Midbrain (tissue), 1 donor: ENCODE measurements around the gene TMEM200B.
"Not testable (repeated sequence)": the region's sequence is repeated elsewhere in the genome, so short reads cannot be mapped to it uniquely, and the experiment has no call there.

Experiments used
- DNase-seq: peaks from one replicate; lab custom pipeline; 2025; lab: John Stamatoyannopoulos, UW

Gene TMEM200B

DNA sequence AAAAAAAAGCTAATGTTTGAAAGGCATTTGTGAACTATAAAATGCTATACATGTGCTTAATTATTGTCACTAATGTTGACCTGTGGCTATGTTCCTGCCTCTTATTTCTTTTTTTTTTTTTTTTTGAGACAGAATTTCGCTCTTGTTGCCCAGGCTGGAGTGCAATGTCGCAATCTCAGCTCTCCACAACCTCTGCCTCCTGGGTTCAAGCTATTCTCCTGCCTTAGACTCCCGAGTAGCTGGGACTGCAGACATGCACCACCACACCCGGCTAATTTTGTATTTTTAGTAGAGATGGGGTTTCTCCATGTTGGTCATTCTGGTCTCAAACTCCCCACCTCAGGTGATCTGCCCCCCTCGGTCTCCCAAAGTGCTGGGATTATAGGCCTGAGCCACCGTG lies 15.7 kb downstream of the TMEM200B start:
- not testable (repeated sequence) for DNase-seq

- DNase-seq = no peak
Observed at GRCh38 chr1:29105822-29106221, 17.9 kb downstream of the TMEM200B start.

GRCh38 chr1:29100487-29100886 lies 23.2 kb downstream of the TMEM200B start:
- DNase-seq = no peak

DNA sequence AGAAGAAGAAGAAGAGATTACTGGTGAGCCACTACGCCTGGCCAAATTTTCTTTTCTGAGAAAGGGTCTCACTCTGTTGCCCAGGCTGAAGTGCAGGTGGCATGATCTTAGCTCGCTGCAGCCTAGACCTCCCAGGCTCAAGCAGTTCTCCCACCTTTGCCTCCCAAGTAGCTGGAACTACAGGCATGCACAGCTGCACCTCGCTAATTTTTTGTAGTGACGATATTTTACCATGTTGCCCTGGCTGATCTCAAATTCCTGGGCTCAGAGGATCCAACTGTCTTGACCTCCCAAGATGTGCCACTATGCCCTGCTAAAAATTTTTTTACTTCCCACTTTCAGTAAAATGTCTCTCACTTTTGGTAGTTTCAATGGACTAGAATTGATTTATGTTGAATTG lies 24.4 kb downstream of the TMEM200B start:
- DNase-seq = no peak

DNA sequence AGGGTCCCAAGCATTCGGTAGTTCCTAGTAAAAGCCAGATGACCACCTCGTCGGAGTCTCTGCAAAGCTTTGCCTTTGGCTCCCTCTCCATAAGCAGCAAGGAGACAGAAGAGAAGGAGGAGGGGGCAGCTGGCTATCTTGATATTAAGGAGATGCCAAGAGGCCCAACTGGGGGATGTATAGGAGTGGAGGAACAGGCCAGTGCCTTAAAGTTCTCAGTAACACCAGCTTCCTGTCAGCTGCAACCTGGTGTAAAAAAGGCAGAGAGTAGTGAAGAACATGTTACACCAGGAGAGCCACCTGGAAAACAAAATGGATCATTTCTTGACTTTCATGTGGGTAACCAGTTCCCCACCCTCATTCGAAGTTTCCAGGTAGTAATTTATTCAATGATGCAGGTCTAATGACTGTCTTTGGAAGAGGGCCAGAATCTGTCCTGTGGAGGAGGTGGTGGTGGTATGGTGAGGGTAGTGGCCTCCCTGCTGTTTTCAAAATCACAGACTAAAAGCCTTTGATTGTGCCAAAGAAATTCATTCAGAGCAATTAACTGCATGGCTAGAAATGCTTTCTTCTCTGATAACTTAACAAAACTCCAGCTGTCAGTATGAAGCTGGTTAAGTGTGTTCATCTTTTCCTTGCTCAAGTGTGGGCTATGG lies 27.3 kb downstream of the TMEM200B start:
- DNase-seq = no peak

DNA sequence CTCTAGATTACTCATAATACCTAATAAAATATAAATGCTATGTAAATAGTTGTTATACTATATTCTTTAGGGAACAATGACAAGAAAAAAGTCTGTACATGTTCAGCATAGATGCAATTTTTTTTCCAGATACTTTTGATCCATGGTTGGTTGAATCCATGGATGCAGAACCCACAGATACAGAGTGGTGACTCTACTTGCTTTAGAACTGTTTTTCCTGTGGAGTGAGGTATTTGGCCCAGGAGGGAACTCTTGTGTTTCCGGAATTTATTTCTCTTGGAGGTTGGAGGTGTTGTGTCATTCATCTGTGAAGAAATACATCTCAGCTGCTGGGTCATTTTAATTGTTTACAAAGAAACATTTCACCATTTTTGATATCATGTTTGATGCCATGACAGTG lies 28.7 kb downstream of the TMEM200B start:
- no peak for DNase-seq

DNA sequence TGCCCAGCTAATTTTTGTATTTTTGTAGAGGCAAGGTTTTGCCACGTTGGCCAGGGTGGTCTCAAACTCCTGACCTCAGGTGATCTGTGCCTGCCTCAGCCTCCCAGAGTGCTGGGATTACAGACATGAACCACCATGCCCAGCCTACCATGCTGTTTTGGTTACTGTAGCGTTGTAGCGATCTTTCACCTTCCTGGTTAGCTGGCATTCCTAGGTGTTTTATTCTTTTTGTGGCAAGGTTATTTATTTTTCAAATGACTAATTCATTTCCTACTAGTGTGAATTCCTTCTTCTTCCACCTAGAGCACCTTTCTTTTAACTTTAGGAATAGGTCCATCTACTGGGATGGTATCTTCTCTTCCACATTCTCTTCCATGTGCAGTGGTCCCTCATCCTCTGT lies 29.3 kb downstream of the TMEM200B start:
- DNase-seq = no peak

DNA sequence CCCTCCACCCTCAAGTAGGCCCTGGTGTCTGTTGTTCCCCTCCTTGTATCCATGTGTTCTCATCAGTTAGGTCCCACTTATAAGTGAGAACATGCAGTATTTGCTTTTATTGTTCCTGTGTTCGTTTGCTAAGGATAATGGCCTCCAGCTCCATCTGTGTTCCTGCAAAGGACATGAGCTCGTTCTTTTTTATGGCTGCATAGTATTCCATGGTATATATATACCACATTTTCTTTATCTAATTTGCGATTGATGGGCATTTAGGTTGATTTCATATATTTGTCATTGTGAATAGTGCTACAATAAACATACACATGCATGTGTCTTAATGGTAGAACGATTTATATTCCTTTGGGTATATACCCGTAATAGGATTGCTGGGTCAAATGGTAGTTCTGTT lies 31.0 kb downstream of the TMEM200B start:
- DNase-seq = not testable (repeated sequence)

DNA sequence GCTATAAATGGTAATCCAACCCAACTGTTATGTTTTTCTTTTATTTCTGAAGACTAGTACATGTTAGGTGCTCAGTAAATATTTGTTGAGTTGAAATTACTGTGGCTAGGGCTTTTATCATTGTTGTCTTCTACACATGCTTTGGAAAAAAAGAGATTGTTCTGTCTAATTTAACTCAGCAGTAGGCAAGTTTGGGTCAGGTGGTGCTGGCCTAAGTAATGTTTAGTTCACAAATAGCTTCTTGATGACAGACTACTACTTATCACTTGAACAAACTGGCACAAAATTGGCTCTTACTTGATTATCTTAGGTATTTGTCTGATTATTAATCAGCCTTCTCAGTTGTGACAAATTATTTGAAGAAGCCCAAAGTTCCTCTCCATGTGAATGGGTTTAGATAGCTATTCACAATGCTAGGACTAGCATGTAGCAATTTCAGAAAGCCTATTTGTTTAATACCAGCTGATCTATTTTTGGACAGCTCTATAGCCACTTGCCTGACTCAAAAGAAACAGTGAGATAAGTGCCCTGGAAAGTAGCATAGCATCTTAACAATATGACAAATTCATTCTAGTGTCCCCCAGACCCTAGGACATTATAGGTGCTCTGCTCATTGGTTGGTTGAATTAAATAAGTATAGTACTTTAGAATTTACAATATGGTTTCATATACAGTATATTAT lies 32.6 kb downstream of the TMEM200B start:
- DNase-seq = no peak

DNA sequence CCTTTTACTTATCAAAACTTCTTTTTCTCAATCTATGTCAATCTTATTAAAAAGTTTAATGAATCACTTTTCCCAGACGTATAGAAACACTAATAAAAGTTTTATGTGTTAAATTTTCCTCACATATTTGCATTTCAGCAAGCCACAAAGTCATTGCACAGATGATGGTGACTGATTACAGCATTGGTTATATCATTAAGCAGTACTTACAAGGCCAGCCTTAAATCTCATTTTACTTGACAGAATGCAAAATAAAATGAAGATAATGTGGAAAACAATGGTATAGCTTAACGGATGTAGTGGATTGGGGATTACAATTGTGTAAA lies 39.5 kb downstream of the TMEM200B start:
- no peak for DNase-seq

DNA sequence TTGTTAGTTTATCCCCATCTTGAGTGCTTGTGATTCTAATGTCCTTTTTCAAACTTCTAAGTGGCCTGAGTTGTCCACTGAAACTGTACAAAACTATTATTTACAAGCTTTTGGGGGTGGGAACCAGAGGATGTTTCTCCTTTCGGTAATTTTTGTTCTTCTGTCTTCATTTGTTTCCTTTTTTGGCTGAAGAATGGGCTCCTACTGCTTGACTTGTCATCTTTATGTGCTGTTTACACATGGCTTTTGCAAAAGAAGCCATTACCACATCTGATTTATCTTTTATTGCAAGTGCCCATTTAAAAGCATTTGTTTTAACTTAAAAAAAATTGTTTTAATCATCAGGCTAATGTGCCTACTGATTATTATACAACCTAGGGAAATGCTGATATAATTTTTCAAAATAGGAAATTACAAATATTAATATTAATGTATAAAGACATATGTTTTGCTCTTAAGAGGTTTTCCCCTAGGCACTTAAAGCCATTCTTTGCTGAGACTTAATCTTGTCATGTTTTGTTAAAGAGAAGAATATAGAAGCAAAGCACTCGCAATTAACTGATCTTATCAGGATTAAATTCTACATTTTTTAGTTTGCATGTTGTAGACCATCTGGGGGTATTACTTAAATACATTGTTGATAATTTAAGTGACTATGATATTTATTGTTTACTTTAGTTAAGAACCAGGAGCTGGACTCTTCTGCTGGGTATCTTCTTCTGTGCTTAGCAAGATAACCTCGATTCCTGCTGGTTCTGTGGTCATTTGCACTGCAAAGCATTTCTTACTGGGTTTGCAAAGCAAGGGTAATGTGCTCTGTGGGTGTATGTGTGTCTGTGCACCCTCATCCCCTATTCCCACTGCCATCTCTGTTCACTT lies 40.1 kb downstream of the TMEM200B start:
- no peak for DNase-seq

DNA sequence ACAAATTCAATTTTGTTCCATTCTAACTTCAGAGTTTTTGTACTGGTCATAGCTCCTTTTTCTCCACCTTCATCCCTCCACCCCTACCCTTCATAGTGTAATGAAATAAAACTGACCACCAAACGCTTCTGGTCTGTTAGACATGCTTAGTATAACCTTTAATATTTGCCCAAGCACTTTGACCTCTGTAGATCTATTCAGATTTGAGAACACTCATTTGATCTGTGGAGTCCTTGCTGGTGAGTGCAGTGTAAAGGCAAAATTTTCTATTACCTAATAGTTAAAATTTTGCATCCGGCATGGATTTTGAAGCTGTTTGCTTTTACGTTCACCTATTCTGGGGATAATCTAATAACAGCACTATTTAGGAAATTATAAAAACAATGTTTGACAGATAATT lies 41.2 kb downstream of the TMEM200B start:
- no peak for DNase-seq

- no peak for DNase-seq
Observed at GRCh38 chr1:29081201-29081600, 42.5 kb downstream of the TMEM200B start.

DNA sequence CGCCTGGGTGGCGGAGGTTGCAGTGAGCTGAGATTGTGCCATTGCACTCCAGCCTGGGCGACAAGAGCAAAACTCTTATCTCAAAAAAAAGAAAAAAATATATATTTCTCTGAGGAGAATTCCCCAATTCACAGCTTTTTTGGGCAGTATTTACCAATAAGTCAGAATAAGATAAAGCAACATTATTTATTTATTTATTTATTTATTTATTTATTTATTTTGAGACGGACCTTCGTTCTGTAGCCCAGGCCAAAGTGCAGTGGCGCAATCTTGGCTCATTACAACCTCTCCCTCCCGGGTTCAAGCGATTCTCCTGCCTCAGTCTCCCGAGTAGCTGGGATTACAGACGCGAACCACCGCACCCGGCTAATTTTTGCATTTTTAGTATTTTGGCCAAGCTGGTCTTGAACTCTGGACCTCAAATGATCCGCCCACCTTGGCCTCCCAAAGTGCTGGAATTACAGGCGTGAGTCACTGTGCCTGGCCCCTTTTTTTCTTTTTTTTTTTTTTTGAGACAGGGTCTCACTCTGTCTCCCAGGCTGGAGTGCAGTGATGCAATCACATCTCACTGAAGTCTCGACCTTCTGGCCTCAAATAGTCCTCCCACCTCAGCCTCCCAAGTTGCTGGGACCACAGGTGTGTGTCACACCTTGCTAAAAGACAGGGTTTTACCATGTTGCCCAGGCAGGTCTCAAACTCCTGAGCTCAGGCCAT lies 43.6 kb downstream of the TMEM200B start:
- DNase-seq = not testable (repeated sequence)

DNA sequence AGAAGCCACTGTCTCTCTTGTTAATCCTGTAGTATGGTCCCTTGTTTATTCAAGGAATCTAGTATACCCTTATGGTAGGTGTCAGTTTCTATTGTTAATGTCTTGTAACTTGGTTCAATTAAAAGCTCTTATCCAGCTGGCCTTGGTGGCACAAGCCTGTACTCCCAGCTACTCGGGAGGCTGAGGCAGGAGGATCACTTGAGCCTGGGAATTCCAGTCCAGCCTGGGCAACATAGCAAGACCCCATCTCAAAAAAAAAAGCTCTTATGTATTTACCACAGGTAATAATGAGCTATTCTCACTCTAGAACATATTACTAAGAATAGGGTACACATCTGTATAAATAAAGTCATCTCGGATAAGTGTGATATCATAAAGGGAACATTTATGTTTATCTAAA lies 46.5 kb downstream of the TMEM200B start:
- DNase-seq = no peak
